SKM-1 treated with dmso at 0.1 percent for 144 hours (cell line): ENCODE results near the gene RPS19.

Experiments used
- DNase-seq: peaks from one replicate; lab custom pipeline; 2025; ENCODE audit not compliant: unreplicated experiment; lab: John Stamatoyannopoulos, UW

RPS19 gene

GRCh38 chr19:41877916-41878905 lies 18.2 kb downstream of the RPS19 start:
- DNase-seq: no peak

DNA sequence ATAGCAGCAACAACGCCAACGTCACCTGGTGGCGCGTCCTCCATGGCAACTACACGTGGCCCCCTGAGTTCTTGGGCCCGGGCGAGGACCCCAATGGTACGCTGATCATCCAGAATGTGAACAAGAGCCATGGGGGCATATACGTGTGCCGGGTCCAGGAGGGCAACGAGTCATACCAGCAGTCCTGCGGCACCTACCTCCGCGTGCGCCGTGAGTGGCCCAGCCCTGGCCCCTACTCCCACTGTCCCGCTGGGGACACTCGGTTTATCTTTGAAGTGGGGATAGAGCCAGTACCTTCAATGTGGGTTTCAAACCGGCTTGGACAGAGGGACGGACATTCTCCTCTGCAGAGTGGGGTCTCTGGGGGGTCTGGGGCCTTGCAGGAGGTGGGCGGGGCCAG lies 19.0 kb downstream of the RPS19 start:
- no peak for DNase-seq

- no peak for DNase-seq
Observed at GRCh38 chr19:41879670-41880328, 19.7 kb downstream of the RPS19 start.

DNA sequence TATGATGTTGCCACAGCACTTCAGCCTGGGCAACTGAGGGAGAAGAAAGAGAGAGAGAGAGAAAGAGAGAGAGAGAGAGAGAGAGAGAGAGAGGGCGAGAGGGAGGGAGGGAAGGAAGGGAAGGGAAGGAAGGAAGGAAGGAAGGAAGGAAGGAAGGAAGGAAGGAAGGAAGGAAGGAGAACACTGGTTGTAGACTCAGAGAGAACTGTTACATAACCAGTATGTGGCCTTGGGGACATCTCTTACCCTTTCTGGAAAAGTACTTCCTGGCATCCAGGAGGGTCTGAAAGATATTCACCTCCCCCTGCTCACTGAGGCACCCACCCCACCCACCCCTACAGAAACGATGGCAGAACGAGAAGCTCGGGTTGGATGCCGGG lies 20.3 kb downstream of the RPS19 start:
- DNase-seq: no peak

DNA sequence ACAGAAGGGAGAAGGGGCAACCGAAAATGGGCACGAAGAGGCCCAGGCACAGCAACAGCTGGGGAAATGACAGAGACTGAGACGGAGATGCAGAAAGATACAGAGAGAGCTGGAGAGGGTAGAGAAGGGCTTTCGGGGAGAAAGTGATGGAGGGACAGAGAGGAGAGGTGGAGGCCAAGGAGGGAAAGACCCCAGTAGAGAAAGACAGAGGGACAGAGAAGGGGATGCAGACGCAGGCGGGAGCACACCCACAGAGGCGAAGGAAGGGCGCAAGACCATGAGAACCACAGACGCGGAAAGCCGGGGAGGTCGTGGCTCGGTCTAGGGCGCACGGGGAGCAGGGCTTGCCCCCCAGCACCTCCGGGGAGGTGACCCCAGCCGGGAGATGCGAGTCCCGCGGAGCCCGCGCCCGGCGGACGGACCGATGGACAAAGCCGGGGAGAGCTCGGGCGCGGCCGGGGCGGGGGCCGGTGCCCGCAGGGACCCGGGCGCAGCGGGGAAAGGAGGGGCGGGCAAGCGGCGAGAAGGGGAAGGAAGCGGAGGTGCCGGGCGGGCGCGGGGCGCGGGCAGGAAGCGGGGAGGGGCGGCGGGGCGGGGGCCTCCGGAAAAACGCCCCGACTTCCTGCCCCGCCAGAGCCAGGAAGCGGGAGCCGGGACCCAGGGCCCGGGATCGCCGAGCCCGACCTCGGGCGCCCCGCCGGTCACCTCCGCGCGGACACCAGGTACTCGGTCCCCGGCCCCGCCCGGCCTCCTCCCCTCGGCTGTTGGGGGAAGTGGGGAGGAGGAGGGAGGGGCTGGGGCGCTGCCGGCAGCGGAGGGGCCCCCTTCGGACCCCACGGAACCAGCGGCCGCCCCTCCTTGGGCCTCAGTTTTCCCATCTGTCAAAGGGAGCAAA lies 22.8 kb downstream of the RPS19 start, which contains the start of gene ARHGEF1:
TSS of gene ARHGEF1 (plus strand) at position 617 of the 895 bp plus-strand sequence. CDS start 4,899 bp downstream, outside the sequence.
- DNase-seq: no peak

DNA sequence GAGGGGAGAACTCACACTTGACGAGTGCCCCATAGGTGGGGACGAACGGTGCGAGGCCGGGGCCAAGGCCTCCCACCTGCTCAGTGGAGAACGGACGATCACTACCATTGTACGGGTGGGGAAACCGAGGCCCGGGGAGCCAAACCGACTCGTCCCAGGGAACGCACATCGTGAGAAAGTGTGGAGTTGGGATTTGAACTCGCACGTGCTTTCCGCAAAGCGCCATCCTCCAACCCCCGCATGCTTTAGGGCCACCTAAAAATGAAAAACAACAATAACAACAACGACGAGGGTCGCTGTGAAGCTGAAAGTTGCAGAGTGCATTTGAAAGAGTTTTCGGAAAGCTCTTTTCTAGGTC lies 23.4 kb downstream of the RPS19 start:
- no peak for DNase-seq

- DNase-seq: peak; percentile 84
Observed at GRCh38 chr19:41883821-41884733, 24.0 kb downstream of the RPS19 start.

- no peak for DNase-seq
Observed at GRCh38 chr19:41886761-41887710, 27.0 kb downstream of the RPS19 start.

GRCh38 chr19:41887711-41888382 lies 27.8 kb downstream of the RPS19 start:
- no peak for DNase-seq

GRCh38 chr19:41888926-41889325 lies 28.9 kb downstream of the RPS19 start:
- no peak for DNase-seq

GRCh38 chr19:41889896-41890295 lies 29.8 kb downstream of the RPS19 start:
- no peak for DNase-seq

GRCh38 chr19:41890936-41891335 lies 30.9 kb downstream of the RPS19 start:
- DNase-seq: no peak

DNA sequence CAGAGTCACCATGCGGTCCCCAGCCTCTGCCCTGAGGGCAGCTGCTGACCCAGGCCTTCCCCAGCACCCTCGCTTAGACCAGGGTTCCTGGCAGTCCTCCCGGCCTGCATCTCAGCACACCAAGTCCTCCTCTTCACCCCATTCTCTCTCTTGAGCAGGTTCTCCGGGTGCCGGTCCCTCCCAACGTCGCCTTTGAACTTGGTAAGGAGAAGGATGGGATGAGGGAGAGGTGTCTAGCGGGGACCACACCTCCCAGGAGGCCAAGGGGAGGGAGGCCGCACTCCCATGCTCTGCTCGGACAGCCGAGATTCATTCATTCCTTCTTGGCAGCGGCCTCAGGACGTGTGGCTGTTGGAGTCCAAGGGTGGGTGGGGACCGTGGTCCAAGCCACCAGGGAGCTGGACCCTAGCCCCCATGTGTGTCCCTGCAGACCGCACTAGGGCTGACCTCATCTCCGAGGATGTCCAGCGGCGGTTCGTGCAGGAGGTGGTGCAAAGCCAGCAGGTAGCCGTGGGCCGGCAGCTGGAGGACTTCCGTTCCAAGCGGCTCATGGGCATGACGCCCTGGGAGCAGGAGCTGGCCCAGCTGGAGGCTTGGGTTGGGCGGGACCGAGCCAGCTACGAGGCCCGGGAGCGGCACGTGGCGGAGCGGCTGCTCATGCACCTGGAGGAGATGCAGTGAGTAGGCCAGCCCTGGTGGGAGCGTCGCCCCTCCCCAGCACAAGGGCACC lies 32.3 kb downstream of the RPS19 start:
- DNase-seq: no peak

GRCh38 chr19:41893899-41894298 lies 33.8 kb downstream of the RPS19 start:
- no peak for DNase-seq

DNA sequence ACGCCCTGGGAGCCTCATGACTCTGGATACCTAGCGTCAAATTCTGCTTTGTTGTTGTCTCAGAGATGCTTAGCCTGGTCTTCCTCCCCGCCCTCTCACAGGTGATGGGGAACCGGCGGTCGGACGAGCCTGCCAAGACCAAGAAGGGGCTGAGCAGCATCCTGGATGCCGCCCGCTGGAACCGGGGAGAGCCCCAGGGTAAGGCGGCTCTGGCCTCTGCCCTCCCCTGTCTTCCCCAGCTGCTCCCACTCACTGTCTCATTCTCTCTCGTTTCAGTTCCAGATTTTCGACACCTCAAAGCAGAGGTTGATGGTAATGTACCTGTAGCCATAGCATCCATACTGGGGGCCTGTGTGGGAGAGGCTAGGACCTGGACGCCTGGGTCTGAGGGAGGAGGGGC lies 34.3 kb downstream of the RPS19 start:
- DNase-seq: no peak

DNA sequence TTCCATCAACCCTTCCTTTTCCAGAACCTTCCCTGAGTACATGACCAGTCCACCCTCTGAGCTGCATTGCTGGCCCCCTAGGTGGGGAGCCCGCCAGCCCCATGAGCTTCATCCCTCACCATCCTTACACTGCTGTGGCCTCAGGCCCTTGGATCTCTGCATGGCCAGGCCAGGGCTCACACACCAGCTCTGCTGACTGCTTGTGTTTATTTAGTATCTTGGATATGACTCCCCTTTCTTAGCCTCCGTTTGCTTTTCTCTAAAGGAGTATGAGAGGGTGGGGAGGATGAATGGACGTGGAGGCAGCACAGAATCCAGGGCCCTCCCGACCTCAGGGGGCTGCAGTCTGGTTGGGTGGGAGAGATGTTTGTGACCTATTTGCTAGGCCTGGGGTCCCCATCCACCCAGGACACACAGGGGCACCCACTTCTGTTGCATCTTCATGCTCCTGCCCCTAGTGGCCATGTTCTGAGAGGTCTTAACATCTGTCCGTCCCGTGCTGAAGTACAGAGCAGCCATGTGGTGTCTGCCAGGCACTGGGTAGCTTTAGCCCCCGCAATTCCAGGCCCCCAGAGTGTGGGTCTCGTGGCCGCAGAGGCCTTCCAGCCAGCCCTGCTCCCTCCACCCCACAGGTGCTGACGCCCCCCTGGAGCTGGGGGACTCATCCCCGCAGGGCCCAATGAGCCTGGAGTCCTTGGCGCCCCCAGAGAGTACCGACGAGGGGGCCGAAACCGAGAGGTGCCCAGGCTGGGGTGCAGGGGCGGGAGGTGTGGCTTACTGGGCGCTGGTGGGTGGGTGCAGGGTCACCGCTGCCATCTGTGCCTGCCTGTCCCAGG lies 35.9 kb downstream of the RPS19 start:
- no peak for DNase-seq

DNA sequence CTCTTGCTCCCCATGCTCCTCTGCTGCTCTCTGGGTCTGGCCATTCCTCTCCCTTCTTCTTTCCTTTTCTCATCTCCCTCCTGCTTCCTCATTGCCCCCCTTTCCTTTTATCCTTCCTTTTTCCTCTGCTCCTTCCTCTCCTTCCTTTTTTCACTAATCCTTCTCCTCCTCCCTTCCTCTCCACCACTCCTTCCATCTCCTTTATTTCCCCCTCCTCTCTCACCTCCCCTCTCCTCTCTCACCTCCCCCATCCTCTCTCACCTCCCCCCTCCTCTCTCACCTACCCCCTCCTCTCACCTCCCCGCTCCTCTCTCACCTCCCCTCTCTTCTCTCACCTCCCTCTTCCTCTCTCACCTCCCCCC lies 36.5 kb downstream of the RPS19 start:
- no peak for DNase-seq
